Esophagus muscularis mucosa (tissue), 4 donors: Measurements from ENCODE around the gene SEPHS1. TPM values are rescaled to one million over a fixed set of nuclear protein-coding genes. Genes with fewer than 3 reads are reported as not detected.

Experiments
- DNase-seq: peaks from one replicate; pipeline ENCODE4 v3.0.0-alpha.2; 2017; ENCODE audit errors: extremely low spot score
- H3K27ac ChIP-seq, 4 donors: fragments of 200-600 bp; sonication (generic); replicated peaks in 1 of 4; 1 replicate in 3 of 4; 2 replicates in 1 of 4; pipeline ENCODE4 v1.5.1; 2016 to 2019; ENCODE audit warnings: mild to moderate bottlenecking in 1 of 4
- H3K27me3 ChIP-seq, 4 donors: fragments of 200-600 bp; sonication (generic); one replicate each; pipeline versions ENCODE4 v1.5.1 to v1.6.0; 2016 to 2019
- H3K36me3 ChIP-seq, 4 donors: fragments of 200-600 bp; sonication (generic); one replicate each; pipeline ENCODE4 v1.5.1; 2016 to 2019
- H3K4me1 ChIP-seq, 4 donors: fragments of 200-600 bp; sonication (generic); one replicate each; pipeline ENCODE4 v1.5.1; 2016 to 2019
- H3K4me3 ChIP-seq, 4 donors: fragments of 200-600 bp; sonication (generic); 1 replicate in 2 of 4; 2 replicates in 2 of 4; pipeline ENCODE4 v1.5.1; 2016 to 2019; ENCODE audit warnings: mild to moderate bottlenecking in 4 of 4, moderate library complexity in 1 of 4
- H3K9me3 ChIP-seq, 4 donors: fragments of 200-600 bp; sonication (generic); 1 replicate in 3 of 4; 2 replicates in 1 of 4; pipeline ENCODE4 v1.5.1; 2016 to 2019
- CTCF ChIP-seq, 3 experiments: fragments of 200-600 bp in 2 of 3; fragments of 450-650 bp in 1 of 3; sonication (generic) in 2 of 3; IDR thresholded peaks; one replicate each; pipeline ENCODE4 v1.5.1; 2017 to 2019; ENCODE audit warnings: antibody characterized with exemption in 3 of 3, mild to moderate bottlenecking in 2 of 3, moderate library complexity in 1 of 3
- EP300 ChIP-seq: sonication (generic); formaldehyde crosslinking; IDR thresholded peaks from one replicate; pipeline ENCODE4 v1.6.1; 2017; ENCODE audit warnings: antibody characterized with exemption
- POLR2A ChIP-seq: fragments of 450-650 bp; IDR thresholded peaks from one replicate; pipeline ENCODE4 v1.6.1; 2017; ENCODE audit warnings: antibody characterized with exemption, moderate library complexity, mild to moderate bottlenecking, low read depth
- POLR2AphosphoS5 ChIP-seq, 2 donors: sonication (generic); formaldehyde crosslinking; IDR thresholded peaks; one replicate each; pipeline ENCODE4 v1.6.1; 2017; ENCODE audit warnings: antibody characterized with exemption in 2 of 2
- WGBS: methylation state at CpG from one replicate; pipeline ENCODE4 v1.1.5; 2018; 5-methylcytosine and 5-hydroxymethylcytosine counted together
- intact Hi-C: fragments of 100-400 bp; cut with DNase I; formaldehyde crosslinking; loops from one replicate; pipeline ENCODE4 v1.15.1; 2023
- total RNA-seq, 4 donors: library from RNA; depleted of rRNA; stranded (reverse); fragments of >200 nt; gene quantifications; one replicate each; pipeline versions ENCODE4 v1.1.0 to v1.2.1, GENCODE V29; 2016

SEPHS1 gene
- total RNA-seq, 4 donors from 2014 or later: 37.0 to 53.1 (median 46.0) TPM

- no peaks in the 10 kb centered on the region for H3K27me3 ChIP-seq
- DNase-seq: no peak
- 79% methylated on average over 6 of the region's 6 CpGs for WGBS
- no peak overlapping the region for H3K4me3 ChIP-seq
- peaks cover 5 to 17% (median 10%) of the 10 kb centered on the region in 4 donors for H3K4me1 ChIP-seq
- no peak overlapping the region for H3K27ac ChIP-seq
- H3K36me3 ChIP-seq: peaks cover 29 to 46% (median 35%) of the 10 kb centered on the region in 4 donors
- no peak for TF ChIP-seq EP300
- TF ChIP-seq POLR2AphosphoS5 (IDR thresholded peaks at IDR 0.05): peak; percentile 12 to 38
- no peaks in the 10 kb centered on the region for H3K9me3 ChIP-seq
- intact Hi-C loops: no loop called here
Measured at GRCh38 chr10:13317474-13317873, 30.6 kb downstream of the SEPHS1 start.

- no peaks in the 10 kb centered on the region for H3K9me3 ChIP-seq
- TF ChIP-seq POLR2AphosphoS5 (IDR thresholded peaks at IDR 0.05): no peak
- TF ChIP-seq EP300: no peak
- TF ChIP-seq POLR2A: no peak
- TF ChIP-seq CTCF (IDR thresholded peaks at IDR 0.05): no peak
- H3K27ac ChIP-seq: no peak overlapping the region
- peaks cover 5 to 17% (median 10%) of the 10 kb centered on the region in 4 donors for H3K4me1 ChIP-seq
- H3K27me3 ChIP-seq: no peaks in the 10 kb centered on the region
- peaks cover 27 to 39% (median 29%) of the 10 kb centered on the region in 4 donors for H3K36me3 ChIP-seq
- WGBS: 97% methylated on average over 7 of the region's 7 CpGs
- intact Hi-C loops: no loop called here
- no peak overlapping the region for H3K4me3 ChIP-seq
- DNase-seq: no peak
Measured at GRCh38 chr10:13316635-13317311, 31.3 kb downstream of the SEPHS1 start.

- Histone ChIP-seq H3K4me1 (peaks cover 5 to 23% (median 12%) of the 10 kb centered on the region in 4 donors), H3K9me3 (no peaks in the 10 kb centered on the region), H3K27me3 (no peaks in the 10 kb centered on the region), H3K36me3 (peaks cover 13 to 25% (median 17%) of the 10 kb centered on the region in 4 donors), H3K4me3 (no peak overlapping the region), H3K27ac (no peak overlapping the region)
- intact Hi-C loops: no loop called here
- no peak for DNase-seq
- TF ChIP-seq CTCF (IDR thresholded peaks at IDR 0.05) (no peak), POLR2AphosphoS5 (IDR thresholded peaks at IDR 0.05) (no peak), EP300 (no peak), POLR2A (no peak)
Measured at GRCh38 chr10:13315361-13315760, 32.7 kb downstream of the SEPHS1 start.

GRCh38 chr10:13311177-13311575, 36.9 kb downstream of the SEPHS1 start:
- Histone ChIP-seq H3K4me1 (peaks cover 0 to 23% (median 12%) of the 10 kb centered on the region in 4 donors), H3K27ac (no peak overlapping the region), H3K4me3 (no peak overlapping the region), H3K36me3 (no peaks in the 10 kb centered on the region), H3K9me3 (no peaks in the 10 kb centered on the region), H3K27me3 (no peaks in the 10 kb centered on the region)
- TF ChIP-seq CTCF (IDR thresholded peaks at IDR 0.05): no peak
- no peak for TF ChIP-seq POLR2A
- no peak for TF ChIP-seq POLR2AphosphoS5 (IDR thresholded peaks at IDR 0.05)
- TF ChIP-seq EP300: no peak
- no peak for DNase-seq
- WGBS: 50% methylated on average over 5 of the region's 5 CpGs
- intact Hi-C loops: no loop called here

- intact Hi-C loops: no loop called here
- H3K9me3 ChIP-seq: no peaks in the 10 kb centered on the region
- H3K27ac ChIP-seq: no peak overlapping the region
- no peaks in the 10 kb centered on the region for H3K27me3 ChIP-seq
- DNase-seq: no peak
- H3K4me1 ChIP-seq: peaks cover 0 to 19% (median 12%) of the 10 kb centered on the region in 4 donors
- H3K36me3 ChIP-seq: no peaks in the 10 kb centered on the region
- WGBS: 90% methylated on average over 7 of the region's 7 CpGs
- no peak for TF ChIP-seq POLR2A
- TF ChIP-seq POLR2AphosphoS5 (IDR thresholded peaks at IDR 0.05): no peak
- no peak for TF ChIP-seq CTCF (IDR thresholded peaks at IDR 0.05)
- no peak for TF ChIP-seq EP300
- no peak overlapping the region for H3K4me3 ChIP-seq
Measured at GRCh38 chr10:13310518-13311176, 37.4 kb downstream of the SEPHS1 start.
